NT2/D1 (cell line): Measurements from ENCODE around the gene FCRL6.

Experiments
- SUZ12 ChIP-seq: IDR thresholded peaks from 2 replicates; pipeline ENCODE4 v1.6.1; 2011; ENCODE audit not compliant: insufficient read length, insufficient read depth; ENCODE audit errors: extremely low read depth
- ZNF274 ChIP-seq: IDR thresholded peaks from 2 replicates; pipeline ENCODE4 v1.6.1; 2011; ENCODE audit warnings: mild to moderate bottlenecking, low read depth, low read length

GRCh38 chr1:159829273-159829634 lies 27.1 kb downstream of the FCRL6 start:
- TF ChIP-seq ZNF274 (no peak), SUZ12 (no peak)
